HCT116 (cell line): Measurements from ENCODE around the gene SYNPO2L. TPM values are rescaled to one million over a fixed set of nuclear protein-coding genes. Genes with fewer than 3 reads are reported as not detected.
"Not testable (repeated sequence)": the region's sequence is repeated elsewhere in the genome, so short reads cannot be mapped to it uniquely, and the experiment has no call there.

Experiments used
- ATAC-seq: fragments of 200-7000 bp; cut with Tn5 transposase; 2 replicates; pipeline ENCODE4 v1.9.1; 2020; ENCODE audit warnings: mild to moderate bottlenecking, moderate library complexity
- BruUV-seq: library from RNA; stranded (reverse); fragments of 400-500 nt; replicated peaks from 2 replicates; lab custom pipeline; 2021; lab: Mats Ljungman, UMichigan
- CTCF ChIA-PET: fragments of 300-600 bp; sonication (Branson Sonifier 250); formaldehyde crosslinking; loops from one replicate; lab custom pipeline; 2021; ENCODE audit warnings: antibody characterized with exemption; lab: Charles Lee
- POLR2A ChIA-PET: fragments of 300-600, 350-600 bp; sonication (Branson Sonifier 250); formaldehyde crosslinking; loops from one replicate; lab custom pipeline; 2021; ENCODE audit warnings: antibody characterized with exemption; lab: Charles Lee
- RAD21 ChIA-PET, 2 experiments: fragments of 300-600 bp; sonication (Branson Sonifier 250); formaldehyde crosslinking; loops; one replicate each; lab custom pipeline; 2023; ENCODE audit warnings: low total read pairs in 2 of 2; ENCODE audit not compliant: uncharacterized antibody in 2 of 2, unreplicated experiment in 2 of 2, low non-redundant PET in 1 of 2; lab: Charles Lee
- DNase-seq: peaks from one replicate; pipeline ENCODE4 v3.0.0-alpha.2; 2010; ENCODE audit warnings: low read depth, low spot score
- H2AFZ ChIP-seq: fragments of 200-600 bp; shearing (Covaris generic), sonication (generic); 2 replicates; pipeline ENCODE4 v1.6.1; 2017; ENCODE audit warnings: low read depth, mixed run types, mixed read lengths, antibody characterized with exemption, low read length; ENCODE audit not compliant: poor library complexity, severe bottlenecking
- H3K27ac ChIP-seq: 2 replicates; pipeline ENCODE4 v1.5.1; 2012; ENCODE audit warnings: low read depth, low read length
- H3K27me3 ChIP-seq: fragments of 200-600 bp; sonication (generic); 2 replicates; pipeline ENCODE4 v1.6.1; 2016; ENCODE audit warnings: mixed run types, low read length, mixed read lengths; ENCODE audit not compliant: insufficient read depth
- H3K36me3 ChIP-seq, 2 experiments: fragments of 200-500 bp in 1 of 2; fragments of 200-600 bp in 1 of 2; sonication (Bioruptor generic) in 1 of 2; sonication (generic) in 1 of 2; 2 replicates each; pipeline versions ENCODE4 v1.5.1 to v1.6.1; 2014 to 2016; ENCODE audit warnings: low read length in 2 of 2, inconsistent platforms in 1 of 2, mixed read lengths in 1 of 2, mixed run types in 1 of 2; ENCODE audit not compliant: insufficient read depth in 2 of 2, control insufficient read depth in 1 of 2
- H3K4me1 ChIP-seq, 2 experiments: fragments of 200-600 bp in 1 of 2; sonication (generic) in 1 of 2; 2 replicates each; pipeline versions ENCODE4 v1.5.1 to v1.6.1; 2012 to 2017; ENCODE audit warnings: low read length in 2 of 2, inconsistent platforms in 1 of 2, mild to moderate bottlenecking in 1 of 2, mixed read lengths in 1 of 2, mixed run types in 1 of 2, moderate library complexity in 1 of 2; ENCODE audit not compliant: insufficient read depth in 2 of 2, control insufficient read depth in 1 of 2
- H3K4me2 ChIP-seq: fragments of 200-600 bp; sonication (generic); 2 replicates; pipeline ENCODE4 v1.6.1; 2017; ENCODE audit warnings: mixed run types, low read length, mixed read lengths
- H3K4me3 ChIP-seq, 2 experiments: fragments of 200-600 bp in 1 of 2; sonication (generic) in 1 of 2; replicated peaks in 1 of 2; 2 replicates each; pipeline ENCODE4 v1.5.1; 2011 to 2016; ENCODE audit warnings: low read length in 2 of 2, control low read depth in 1 of 2, low read depth in 1 of 2, mild to moderate bottlenecking in 1 of 2, mixed read lengths in 1 of 2, mixed run types in 1 of 2
- H3K79me2 ChIP-seq: fragments of 200-600 bp; sonication (generic); 2 replicates; pipeline ENCODE4 v1.6.1; 2017; ENCODE audit warnings: mild to moderate bottlenecking, mixed run types, low read length, moderate library complexity, mixed read lengths; ENCODE audit not compliant: insufficient read depth
- H3K9ac ChIP-seq: fragments of 200-600 bp; sonication (generic); 2 replicates; pipeline ENCODE4 v1.6.1; 2016; ENCODE audit warnings: low read length, mixed read lengths
- H3K9me2 ChIP-seq: fragments of 200-600 bp; sonication (generic), shearing (Covaris generic); 2 replicates; pipeline ENCODE4 v1.6.1; 2017; ENCODE audit warnings: mixed run types, mild to moderate bottlenecking, moderate library complexity; ENCODE audit not compliant: insufficient read depth
- H3K9me3 ChIP-seq, 2 experiments: fragments of 200-500 bp in 1 of 2; fragments of 200-600 bp in 1 of 2; sonication (Bioruptor generic) in 1 of 2; sonication (generic) in 1 of 2; 2 replicates each; pipeline ENCODE4 v1.6.1; 2014 to 2017; ENCODE audit warnings: low read length in 2 of 2, mixed read lengths in 2 of 2, inconsistent platforms in 1 of 2, low read depth in 1 of 2, mild to moderate bottlenecking in 1 of 2, mixed run types in 1 of 2, moderate library complexity in 1 of 2; ENCODE audit not compliant: control insufficient read depth in 1 of 2, insufficient read depth in 1 of 2
- H4K20me1 ChIP-seq: fragments of 200-600 bp; sonication (generic), shearing (Covaris generic); 2 replicates; pipeline ENCODE4 v1.6.1; 2017; ENCODE audit warnings: mixed run types, mild to moderate bottlenecking, moderate library complexity; ENCODE audit not compliant: insufficient read depth
- intact Hi-C: fragments of 100-400 bp; cut with micrococcal nuclease; formaldehyde crosslinking; loops from 2 replicates; pipeline ENCODE4 v1.10.0; 2022
- total RNA-seq: library from RNA; stranded (reverse); gene quantifications from one replicate; pipeline ENCODE4 v1.2.1, GENCODE V29; 2021; ENCODE audit not compliant: unreplicated experiment

Gene SYNPO2L
- total RNA-seq, 1 experiment from 2014 or later: 0.10 TPM

- BruUV-seq, H3K4me1 ChIP-seq, POLR2A ChIA-PET, CTCF ChIA-PET, H3K4me2 ChIP-seq, H3K79me2 ChIP-seq, H2AFZ ChIP-seq, H3K27ac ChIP-seq, H3K27me3 ChIP-seq, H4K20me1 ChIP-seq, DNase-seq, H3K36me3 ChIP-seq, H3K4me3 ChIP-seq, RAD21 ChIA-PET, H3K9ac ChIP-seq, H3K9me2 ChIP-seq, ATAC-seq, intact Hi-C loops, H3K9me3 ChIP-seq: not testable (repeated sequence)
Observed at GRCh38 chr10:73703924-73704323, 48.1 kb upstream of the SYNPO2L start.

GRCh38 chr10:73698819-73699218, 43.0 kb upstream of the SYNPO2L start:
- CTCF ChIA-PET, H3K27ac ChIP-seq, H3K9ac ChIP-seq, H4K20me1 ChIP-seq, H3K4me3 ChIP-seq, H3K9me3 ChIP-seq, intact Hi-C loops, DNase-seq, H3K9me2 ChIP-seq, H3K27me3 ChIP-seq, ATAC-seq, H3K79me2 ChIP-seq, H3K4me1 ChIP-seq, RAD21 ChIA-PET, BruUV-seq, H3K36me3 ChIP-seq, POLR2A ChIA-PET, H3K4me2 ChIP-seq, H2AFZ ChIP-seq: not testable (repeated sequence)

- RAD21 ChIA-PET, H3K4me3 ChIP-seq, H3K4me2 ChIP-seq, H2AFZ ChIP-seq, ATAC-seq, intact Hi-C loops, H3K9me2 ChIP-seq, DNase-seq, H3K9me3 ChIP-seq, H3K4me1 ChIP-seq, POLR2A ChIA-PET, H3K27me3 ChIP-seq, H3K27ac ChIP-seq, CTCF ChIA-PET, H3K79me2 ChIP-seq, BruUV-seq, H3K9ac ChIP-seq, H4K20me1 ChIP-seq, H3K36me3 ChIP-seq: not testable (repeated sequence)
Observed at GRCh38 chr10:73697675-73698159, 41.9 kb upstream of the SYNPO2L start, which contains the start of gene AGAP5. AGAP5 (minus strand) TSS chr10:73698109; CDS start chr10:73697755, 354 bp downstream.

GRCh38 chr10:73695302-73695701, 39.5 kb upstream of the SYNPO2L start:
- H3K9ac ChIP-seq, H3K79me2 ChIP-seq, H3K27me3 ChIP-seq, BruUV-seq, DNase-seq, H2AFZ ChIP-seq, CTCF ChIA-PET, H4K20me1 ChIP-seq, H3K4me2 ChIP-seq, POLR2A ChIA-PET, ATAC-seq, H3K27ac ChIP-seq, H3K4me1 ChIP-seq, H3K36me3 ChIP-seq, intact Hi-C loops, H3K4me3 ChIP-seq, RAD21 ChIA-PET, H3K9me3 ChIP-seq, H3K9me2 ChIP-seq: not testable (repeated sequence)
